GM12875 (cell line): ENCODE data around the gene HSF4.

Experiments
- H3K4me3 ChIP-seq: one replicate; pipeline ENCODE4 v1.5.1; 2011; ENCODE audit warnings: low read depth, low read length, control low read depth
- CTCF ChIP-seq: IDR thresholded peaks from 2 replicates; pipeline ENCODE4 v1.5.1; 2011; ENCODE audit warnings: low read depth, mild to moderate bottlenecking, control low read depth, inconsistent platforms, low read length, moderate library complexity, borderline replicate concordance; ENCODE audit not compliant: insufficient read depth

HSF4 gene

GRCh38 chr16:67157106-67157748 is 7.3 kb upstream of the HSF4 start:
- no peak overlapping the region for H3K4me3 ChIP-seq
- TF ChIP-seq CTCF, result no peak

- no peak overlapping the region for H3K4me3 ChIP-seq
- no peak for TF ChIP-seq CTCF
These were observed 6.5 kb upstream of the HSF4 start for GRCh38 chr16:67157892-67158635.

GRCh38 chr16:67158637-67159600 is 5.6 kb upstream of the HSF4 start:
- TF ChIP-seq CTCF, result no peak
- peak overlapping the region; percentile 80 for H3K4me3 ChIP-seq

GRCh38 chr16:67161595-67162058 is 2.9 kb upstream of the HSF4 start:
- TF ChIP-seq CTCF, result no peak
- no peak overlapping the region for H3K4me3 ChIP-seq

- no peak for TF ChIP-seq CTCF
- H3K4me3 ChIP-seq, result peak overlapping the region; percentile 43
These were observed 1.9 kb upstream of the HSF4 start for GRCh38 chr16:67162506-67163163.

- TF ChIP-seq CTCF, result no peak
- H3K4me3 ChIP-seq, result peak overlapping the region; percentile 43
These were observed 1.2 kb upstream of the HSF4 start for GRCh38 chr16:67163164-67163998.
